Ovary (tissue), 3 donors: ENCODE data around the gene FLNA.
A peak's percentile ranks its signal among the peaks of the same experiment; 100 is the strongest.

ENCODE experiments used
- CTCF ChIP-seq, 3 donors: fragments of 450-650 bp in 2 of 3; fragments of 200-600 bp in 1 of 3; IDR thresholded peaks; one replicate each; pipeline versions ENCODE4 v1.5.1 to v1.8.0; 2016 to 2022; ENCODE audit warnings: antibody characterized with exemption in 3 of 3, mild to moderate bottlenecking in 1 of 3
- EP300 ChIP-seq: sonication (generic); formaldehyde crosslinking; IDR thresholded peaks from one replicate; pipeline ENCODE4 v1.6.1; 2017; ENCODE audit warnings: antibody characterized with exemption
- POLR2A ChIP-seq: fragments of 450-650 bp; IDR thresholded peaks from one replicate; pipeline ENCODE4 v1.6.1; 2017; ENCODE audit warnings: antibody characterized with exemption, mild to moderate bottlenecking, moderate library complexity
- donor health status: DM: no; HTN: no; CAD: no.

- no peak for TF ChIP-seq POLR2A
- peak in 2 of 3 donors; percentile 16 to 40 for TF ChIP-seq CTCF (IDR thresholded peaks at IDR 0.05)
- no peak for TF ChIP-seq EP300
These were observed 10.0 kb upstream of the FLNA start for GRCh38 chrX:154384284-154384892.
